RCC 7860 (cell line): ENCODE results near the gene ADRA2C.

ENCODE experiments used
- DNase-seq: peaks from one replicate; pipeline ENCODE4 v3.0.0-alpha.2; 2015; ENCODE audit warnings: low spot score
- FAIRE-seq: peaks from 2 replicates; lab custom pipeline; 2012; peaks lifted over from hg19 to GRCh38; lab: Jason Lieb, UNC

The ADRA2C gene

GRCh38 chr4:3732076-3733028 is 33.8 kb upstream of the ADRA2C start:
- FAIRE-seq: no peak
- DNase-seq: no peak

- DNase-seq (no peak), FAIRE-seq (no peak)
These were observed 33.0 kb upstream of the ADRA2C start for GRCh38 chr4:3733195-3733594.

GRCh38 chr4:3735196-3735595 is 31.0 kb upstream of the ADRA2C start:
- FAIRE-seq (no peak), DNase-seq (no peak)

- FAIRE-seq: no peak
- DNase-seq: no peak
These were observed 29.9 kb upstream of the ADRA2C start for GRCh38 chr4:3736290-3736689.

GRCh38 chr4:3736806-3737205 is 29.4 kb upstream of the ADRA2C start:
- FAIRE-seq (no peak), DNase-seq (no peak)

GRCh38 chr4:3739577-3739976 is 26.6 kb upstream of the ADRA2C start:
- no peak for FAIRE-seq

GRCh38 chr4:3740256-3740655 is 25.9 kb upstream of the ADRA2C start:
- FAIRE-seq: no peak
- DNase-seq: no peak

More at GRCh38 chr4:3739577-3739976, 26.6 kb upstream of the ADRA2C start:
- DNase-seq: no peak

GRCh38 chr4:3741217-3742011 is 24.8 kb upstream of the ADRA2C start:
- DNase-seq (no peak), FAIRE-seq (no peak)

GRCh38 chr4:3742610-3743009 is 23.6 kb upstream of the ADRA2C start:
- no peak for FAIRE-seq
- DNase-seq: no peak

- DNase-seq (no peak), FAIRE-seq (no peak)
These were observed 22.0 kb upstream of the ADRA2C start for GRCh38 chr4:3744232-3744631.

- DNase-seq (no peak), FAIRE-seq (no peak)
These were observed 21.3 kb upstream of the ADRA2C start for GRCh38 chr4:3744901-3745300.

- peak; percentile 64 for DNase-seq
- FAIRE-seq: peak; percentile 83
These were observed 20.1 kb upstream of the ADRA2C start for GRCh38 chr4:3745886-3746656.

GRCh38 chr4:3746701-3747580 is 19.2 kb upstream of the ADRA2C start:
- FAIRE-seq: no peak
- DNase-seq: peak; percentile 24

GRCh38 chr4:3747581-3747904 is 18.6 kb upstream of the ADRA2C start:
- DNase-seq (no peak), FAIRE-seq (no peak)

- DNase-seq: no peak
- no peak for FAIRE-seq
These were observed 17.9 kb upstream of the ADRA2C start for GRCh38 chr4:3748136-3748898.

- no peak for DNase-seq
- FAIRE-seq: no peak
These were observed 17.1 kb upstream of the ADRA2C start for GRCh38 chr4:3749081-3749480.

- FAIRE-seq (no peak), DNase-seq (no peak)
These were observed 15.9 kb upstream of the ADRA2C start for GRCh38 chr4:3750334-3750733.

- DNase-seq (no peak), FAIRE-seq (no peak)
These were observed 14.2 kb upstream of the ADRA2C start for GRCh38 chr4:3752022-3752421.

GRCh38 chr4:3753726-3754412 is 12.3 kb upstream of the ADRA2C start:
- no peak for FAIRE-seq

More at GRCh38 chr4:3753726-3754412, 12.3 kb upstream of the ADRA2C start:
- DNase-seq: no peak
